HepG2 (cell line): ENCODE data around the gene DNAJA2. TPM values are rescaled to one million over a fixed set of nuclear protein-coding genes. Genes with fewer than 3 reads are reported as not detected.

Experiments used
- ATAC-seq: fragments of 200-7000 bp; cut with Tn5 transposase; 3 replicates; pipeline ENCODE4 v1.9.1; 2020; ENCODE audit warnings: mild to moderate bottlenecking, moderate library complexity
- BruUV-seq: library from RNA; stranded (reverse); fragments of 400-500 nt; replicated peaks from 2 replicates; lab custom pipeline; 2021; lab: Mats Ljungman, UMichigan
- CTCF ChIA-PET: fragments of 300-600 bp; formaldehyde crosslinking; extraction: SDS; loops from one replicate; lab custom pipeline; 2021; ENCODE audit warnings: low total read pairs, inconsistent platforms, low intra/inter-chr PET ratio; lab: Yijun Ruan, JAX
- POLR2A ChIA-PET: fragments of 350-600 bp; sonication (Branson Sonifier 250); formaldehyde crosslinking; loops from one replicate; lab custom pipeline; 2020; ENCODE audit warnings: antibody characterized with exemption, inconsistent platforms; lab: Yijun Ruan, JAX
- DNase-seq: peaks from one replicate; pipeline ENCODE4 v3.0.0-alpha.2; 2015; ENCODE audit warnings: low spot score
- FAIRE-seq: peaks from 3 replicates; lab custom pipeline; 2011; peaks lifted over from hg19 to GRCh38; lab: Jason Lieb, UNC
- H2AFZ ChIP-seq: one replicate; pipeline ENCODE4 v1.6.1; 2011; ENCODE audit warnings: low read length, inconsistent platforms
- H3K27ac ChIP-seq: fragments of 300-600 bp; 3 replicates; pipeline ENCODE4 v1.8.0; 2011; ENCODE audit warnings: mixed run types, mild to moderate bottlenecking, mixed read lengths, low read length, inconsistent platforms; ENCODE audit not compliant: insufficient read depth; ENCODE audit errors: extremely low read length
- H3K27me3 ChIP-seq, 2 experiments: fragments of 200-600 bp in 1 of 2; 2 replicates in 1 of 2; 3 replicates in 1 of 2; pipeline versions ENCODE4 v1.6.0 to v1.8.0; 2011; ENCODE audit warnings: low read length in 2 of 2, mild to moderate bottlenecking in 2 of 2, moderate library complexity in 2 of 2, inconsistent platforms in 1 of 2; ENCODE audit not compliant: insufficient read depth in 2 of 2, control insufficient read depth in 1 of 2
- H3K36me3 ChIP-seq, 2 experiments: fragments of 200-600 bp in 1 of 2; replicated peaks in 1 of 2; 2 replicates in 1 of 2; 3 replicates in 1 of 2; pipeline versions ENCODE4 v1.5.1 to v1.8.0; 2011; ENCODE audit warnings: low read length in 2 of 2, inconsistent platforms in 1 of 2; ENCODE audit not compliant: insufficient read depth in 2 of 2, control insufficient read depth in 1 of 2
- H3K4me1 ChIP-seq: 2 replicates; pipeline ENCODE4 v1.5.1; 2012; ENCODE audit warnings: low read length, inconsistent platforms; ENCODE audit not compliant: insufficient read depth
- H3K4me2 ChIP-seq: 2 replicates; pipeline ENCODE4 v1.6.0; 2011; ENCODE audit warnings: low read depth, low read length, inconsistent platforms
- H3K4me3 ChIP-seq, 3 experiments: fragments of 200-600 bp in 1 of 3; sonication (generic), shearing (Covaris generic) in 1 of 3; replicated peaks in 1 of 3; 2 replicates each; pipeline ENCODE4 v1.5.1; 2011 to 2016; ENCODE audit warnings: low read length in 3 of 3, inconsistent platforms in 2 of 3, low read depth in 2 of 3, mild to moderate bottlenecking in 2 of 3, control low read depth in 1 of 3, mixed read lengths in 1 of 3; ENCODE audit not compliant: insufficient read depth in 1 of 3
- H3K79me2 ChIP-seq: one replicate; pipeline ENCODE4 v1.6.1; 2011; ENCODE audit warnings: low read length, inconsistent platforms; ENCODE audit not compliant: insufficient read depth
- H3K9ac ChIP-seq: 2 replicates; pipeline ENCODE4 v1.6.0; 2011; ENCODE audit warnings: mild to moderate bottlenecking, low read depth, low read length, inconsistent platforms; ENCODE audit not compliant: insufficient read depth
- H3K9me3 ChIP-seq: 2 replicates; pipeline ENCODE4 v1.5.1; 2012; ENCODE audit warnings: mild to moderate bottlenecking, low read length
- H4K20me1 ChIP-seq: 2 replicates; pipeline ENCODE4 v1.6.0; 2011; ENCODE audit warnings: inconsistent platforms, mild to moderate bottlenecking, low read length, moderate library complexity; ENCODE audit not compliant: insufficient read depth
- ARNT2 ChIP-seq: sonication (generic); formaldehyde crosslinking; IDR thresholded peaks from 2 replicates; pipeline ENCODE4 v1.8.0; 2022; ENCODE audit warnings: mild to moderate bottlenecking, low read depth, missing genetic modification reagents, moderate library complexity
- BHLHE40 ChIP-seq: IDR thresholded peaks from 2 replicates; pipeline ENCODE4 v1.6.1; 2011; ENCODE audit warnings: low read length, improper control_type of control experiment
- PCBP1 ChIP-seq: fragments of 200-400 bp; formaldehyde crosslinking; IDR thresholded peaks from 2 replicates; pipeline ENCODE4 v1.6.1; 2017; ENCODE audit warnings: mild to moderate bottlenecking, low read depth, low read length, borderline replicate concordance
- ZNF124 ChIP-seq: sonication (generic); formaldehyde crosslinking; IDR thresholded peaks from 2 replicates; pipeline ENCODE4 v1.4.0; 2020; ENCODE audit warnings: missing genetic modification reagents
- ZNF317 ChIP-seq: sonication (generic); formaldehyde crosslinking; IDR thresholded peaks from 2 replicates; pipeline ENCODE4 v1.5.0; 2020; ENCODE audit warnings: mild to moderate bottlenecking, missing genetic modification reagents
- ZNF513 ChIP-seq: sonication (generic); formaldehyde crosslinking; conservative IDR thresholded peaks from 2 replicates; pipeline ENCODE4 v1.5.0; 2020; ENCODE audit warnings: missing genetic modification reagents
- ZNF670 ChIP-seq: sonication (generic); formaldehyde crosslinking; IDR thresholded peaks from 2 replicates; pipeline ENCODE4 v1.8.0; 2022; ENCODE audit warnings: mild to moderate bottlenecking, missing genetic modification reagents, borderline replicate concordance
- WGBS: methylation state at CpG from one replicate; pipeline ENCODE4 v1.1.6; 2017; ENCODE audit warnings: low lambda C conversion rate; 5-methylcytosine and 5-hydroxymethylcytosine counted together
- in situ Hi-C: cut with HindIII; loops from 2 replicates; pipeline ENCODE4 v1.10.0; 2017; ENCODE audit warnings: low pct_unique_long_range_greater_than_20kb; ENCODE audit not compliant: extremely low pct_ligation_motif_present
- intact Hi-C: fragments of 100-400 bp; cut with micrococcal nuclease; formaldehyde crosslinking; loops from one replicate; pipeline ENCODE4 v1.10.0; 2022; ENCODE audit not compliant: unreplicated experiment
- polyA plus RNA-seq, 8 experiments: library from polyadenylated mRNA; depleted of rRNA in 3 of 8; stranded (reverse) in 7 of 8; unstranded in 1 of 8; fragments of >200 nt; fragmentation: Illumina TruSeq in 4 of 8; extraction: Trizol in 4 of 8; gene quantifications; 2 replicates each; pipeline versions ENCODE4 v1.2.1 to v1.2.3, GENCODE V29; 2011 to 2016; ENCODE audit warnings: low read depth in 4 of 8, missing spikeins in 1 of 8, mixed read lengths in 1 of 8; ENCODE audit not compliant: insufficient read depth in 1 of 8
- total RNA-seq, 5 experiments: library from RNA; depleted of rRNA; stranded (reverse); fragments of >200 nt; fragmentation: Illumina TruSeq; extraction: Trizol; gene quantifications; 2 replicates each; pipeline ENCODE4 v1.2.3, GENCODE V29; 2016; ENCODE audit warnings: low read depth in 1 of 5

The DNAJA2 gene
- total and polyA plus RNA-seq, 2 of the 13 experiments (the other 11 are each of a cell fraction or from before 2014, with no cell fraction given) = 25.4 to 176 TPM

DNA sequence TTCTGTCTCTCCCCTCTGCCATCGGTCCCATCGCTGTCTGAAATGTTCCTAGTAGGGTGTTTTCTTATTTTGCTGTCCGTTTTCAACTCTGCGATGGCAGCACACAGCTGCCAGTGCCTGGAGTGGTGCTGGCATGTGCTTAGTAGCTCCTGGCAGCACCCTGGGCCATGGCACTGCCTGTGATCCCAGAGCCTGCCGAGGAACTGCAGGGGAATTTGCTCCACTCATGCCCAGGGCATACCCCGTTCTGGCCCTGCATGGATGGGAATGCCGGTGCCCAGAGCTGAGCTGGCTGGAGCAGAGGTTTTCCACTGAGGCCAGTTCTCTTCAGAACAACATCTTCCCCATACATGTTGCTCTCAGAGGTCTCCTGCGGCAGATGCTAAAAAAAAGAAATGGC, 46.2 kb downstream of the DNAJA2 start:
- POLR2A ChIA-PET = no interaction called here
- Histone ChIP-seq H2AFZ (no peak overlapping the region), H3K4me3 (no peak overlapping the region), H3K36me3 (peaks cover 59 to 79% of the 10 kb centered on the region in 2 experiments), H3K27me3 (no peaks in the 10 kb centered on the region), H4K20me1 (peaks cover 29% of the 10 kb centered on the region; the same call in 1 of the 2 replicates), H3K79me2 (no peaks in the 10 kb centered on the region), H3K27ac (no peak overlapping the region), H3K9me3 (no peaks in the 10 kb centered on the region)
- no peak for DNase-seq
- intact Hi-C loops = no loop called here
- WGBS = 97% methylated on average over 8 of the region's 8 CpGs
- no peak for FAIRE-seq
- no peak for TF ChIP-seq BHLHE40
- no peak for TF ChIP-seq ZNF670 (CRISPR knock-in tag)
- TF ChIP-seq PCBP1 = no peak
- no peak for TF ChIP-seq ZNF513
- no peak for TF ChIP-seq ZNF124
- no peak for TF ChIP-seq ZNF317 (CRISPR knock-in tag)
- 0 out of 2 replicates have a peak, but pooled peaks have one; percentile 32 for TF ChIP-seq ARNT2
- TF ChIP-seq, all 625 proteins: peak for 1
- Histone ChIP-seq H3K9ac (no peak overlapping the region), H3K4me2 (no peak overlapping the region), H3K4me1 (no peaks in the 10 kb centered on the region)
- no TSS peak for BruUV-seq
- CTCF ChIA-PET = interaction anchor here (1.4 kb wide), 1 partner anchor 73 kb away, joined by 3 read pairs; no protein-coding TSS in a partner anchor
- no peak for ATAC-seq
- in situ Hi-C loops = no loop called here
